HG02885 (cell line): ENCODE data around the gene BICD1.
"Not testable (repeated sequence)": the region's sequence is repeated elsewhere in the genome, so short reads cannot be mapped to it uniquely, and the experiment has no call there.

Experiments used
- ATAC-seq: cut with Tn5 transposase; IDR thresholded peaks from one replicate; pipeline ENCODE4 v1.9.1; 2021; ENCODE audit warnings: mild to moderate bottlenecking; ENCODE audit not compliant: unreplicated experiment, poor library complexity

The BICD1 gene

GRCh38 chr12:32181498-32182175, 75.0 kb downstream of the BICD1 start:
- no peak for ATAC-seq

GRCh38 chr12:32183650-32184049, 77.0 kb downstream of the BICD1 start:
- no peak for ATAC-seq

DNA sequence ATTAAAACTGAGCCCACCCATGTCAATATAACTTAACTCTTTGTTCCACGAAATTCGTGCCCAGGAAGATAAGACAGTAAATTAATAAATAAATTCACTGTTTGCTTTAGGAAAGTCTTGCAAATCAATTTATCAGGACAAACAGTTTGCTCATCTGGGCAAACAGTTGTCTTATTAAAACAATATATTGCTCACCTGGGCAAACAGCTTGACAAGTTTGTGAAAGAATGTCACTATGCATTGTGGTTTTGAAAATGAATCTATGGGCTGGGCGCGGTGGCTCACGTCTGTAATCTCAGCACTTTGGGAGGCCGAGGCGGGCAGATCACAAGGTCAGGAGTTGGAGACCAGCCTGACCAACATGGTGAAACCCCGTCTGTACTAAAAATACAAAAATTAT, 80.5 kb downstream of the BICD1 start:
- not testable (repeated sequence) for ATAC-seq

DNA sequence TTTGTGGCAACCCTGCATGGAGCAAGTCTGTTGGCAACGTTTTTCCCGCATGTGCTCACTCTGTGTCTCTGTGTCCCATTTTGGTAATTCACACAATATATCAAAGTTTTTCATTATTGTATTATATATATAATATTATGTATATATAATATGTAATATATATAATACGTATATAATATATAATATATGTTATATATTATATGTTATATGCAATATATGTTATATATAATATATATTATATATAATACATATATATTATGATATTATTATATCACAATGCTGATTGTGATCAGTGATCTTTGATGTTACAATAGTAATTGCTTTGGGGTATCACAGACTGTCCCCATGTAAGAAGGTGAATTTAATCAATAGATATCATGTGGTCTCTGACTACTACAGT, 84.8 kb downstream of the BICD1 start:
- ATAC-seq = no peak

DNA sequence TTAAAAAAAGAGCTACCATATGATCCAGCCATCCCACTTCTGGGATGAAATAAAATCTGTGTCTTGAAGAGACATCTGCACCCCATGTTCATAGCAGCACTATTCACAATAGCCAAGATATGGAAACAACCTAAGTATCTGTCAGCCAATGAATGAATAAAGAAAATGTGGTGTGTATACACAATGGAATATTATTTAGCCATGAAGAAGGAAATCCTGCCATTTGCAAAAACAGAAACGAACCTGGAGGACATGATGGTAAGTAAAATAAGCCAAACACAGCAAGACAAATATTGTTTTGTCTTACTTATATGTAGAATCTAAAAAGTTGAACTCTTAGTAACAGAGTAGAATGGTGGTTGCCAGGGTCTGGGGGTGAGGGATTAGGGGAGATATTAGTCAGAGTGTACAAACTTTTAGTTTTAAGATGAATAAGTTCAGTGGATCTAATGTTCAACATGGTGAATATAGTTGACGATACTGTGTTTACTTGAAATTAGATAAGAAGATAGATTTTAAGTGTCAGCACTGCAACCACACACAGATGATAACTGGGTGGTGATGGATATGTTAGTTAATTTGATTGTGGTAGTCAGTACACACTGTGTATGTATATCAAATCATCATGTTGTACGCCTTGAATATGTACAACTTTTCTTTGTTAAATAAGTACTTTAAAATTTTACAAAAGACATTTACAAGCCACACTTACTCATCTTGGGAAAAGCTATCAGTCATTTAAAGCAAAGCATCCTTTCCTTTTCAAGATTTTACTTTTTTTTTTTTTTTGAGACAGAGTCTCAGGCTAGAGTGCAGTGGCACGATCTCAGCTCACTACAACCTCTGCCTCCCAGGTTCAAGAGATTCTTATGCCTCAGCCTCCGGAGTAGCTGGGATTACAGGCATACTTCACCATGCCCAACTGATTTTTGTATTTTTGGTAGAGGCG, 89.9 kb downstream of the BICD1 start:
- ATAC-seq = no peak

DNA sequence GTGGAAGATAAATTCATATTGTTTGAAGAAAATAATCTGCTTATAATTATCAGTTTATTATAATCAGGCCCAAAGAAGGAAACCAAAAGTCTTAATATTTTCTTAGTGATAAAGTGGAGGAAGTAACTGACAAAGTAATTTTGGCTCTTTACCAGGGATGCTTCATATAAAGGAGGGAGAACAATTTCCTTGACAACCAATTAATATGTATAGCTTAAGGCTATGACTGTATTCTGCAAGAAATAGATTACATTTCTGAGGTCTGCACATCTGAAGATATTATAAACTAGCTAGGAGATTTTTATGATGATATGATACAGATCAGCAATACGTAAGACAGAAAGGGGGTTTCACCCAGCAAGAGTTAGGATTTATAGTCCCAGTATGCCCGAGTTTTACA, 90.8 kb downstream of the BICD1 start:
- no peak for ATAC-seq

DNA sequence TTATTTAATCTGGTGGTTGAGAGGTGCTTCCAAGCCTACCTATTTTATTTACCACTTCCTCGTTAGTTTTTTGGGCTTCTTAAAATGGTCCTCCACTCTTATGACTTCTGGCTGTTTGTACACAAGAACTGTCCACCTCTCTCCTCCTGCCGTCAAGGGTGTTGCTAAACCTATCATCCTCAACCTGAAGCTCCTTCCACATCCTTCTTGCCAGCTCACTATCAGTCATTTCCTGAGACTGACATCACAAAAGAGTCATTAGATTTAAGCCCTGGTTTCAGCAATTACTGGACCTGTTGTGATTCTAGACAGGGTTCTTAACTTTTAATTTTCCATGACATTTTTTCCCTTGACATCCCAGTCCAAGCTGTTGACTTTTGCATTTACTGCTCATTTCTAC, 91.9 kb downstream of the BICD1 start:
- no peak for ATAC-seq

DNA sequence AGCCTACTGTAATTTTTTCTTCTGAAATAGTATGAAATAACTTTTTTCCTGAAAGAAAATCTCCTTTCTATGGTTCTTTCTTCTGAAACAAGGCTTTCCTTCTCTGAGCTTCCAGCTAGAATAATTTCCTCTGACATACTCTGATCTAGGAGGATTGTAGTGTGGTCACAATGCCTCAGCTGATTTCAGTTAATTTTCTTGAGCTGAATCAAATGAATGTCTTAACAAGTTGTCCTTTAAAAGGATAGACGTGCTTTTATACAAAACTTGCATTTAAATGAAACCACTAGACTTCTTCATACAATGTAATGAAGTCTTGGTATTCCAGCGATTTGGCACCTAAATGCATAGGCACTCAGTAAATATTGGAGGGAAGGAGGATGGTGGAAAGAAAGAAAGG, 94.4 kb downstream of the BICD1 start:
- no peak for ATAC-seq

- no peak for ATAC-seq
Measured at GRCh38 chr12:32201976-32202375, 95.3 kb downstream of the BICD1 start.

DNA sequence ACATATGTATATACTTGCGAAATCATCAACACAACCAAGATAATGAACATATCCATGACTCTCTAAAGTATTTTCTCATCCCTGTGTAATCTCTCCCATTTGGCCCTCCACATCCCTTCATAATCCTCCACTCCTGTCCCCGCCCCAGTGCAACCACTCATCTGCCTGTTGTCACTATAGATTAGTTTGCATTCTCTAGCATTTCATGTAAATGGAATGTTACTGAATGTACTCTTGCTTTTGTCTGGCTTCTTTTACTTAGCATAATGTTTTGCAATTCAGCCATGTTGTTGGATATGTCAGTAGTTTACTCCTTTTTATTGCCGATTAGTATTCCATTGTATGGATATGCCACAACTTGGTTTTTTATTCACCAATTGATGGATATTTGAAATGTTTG, 99.1 kb downstream of the BICD1 start:
- no peak for ATAC-seq

DNA sequence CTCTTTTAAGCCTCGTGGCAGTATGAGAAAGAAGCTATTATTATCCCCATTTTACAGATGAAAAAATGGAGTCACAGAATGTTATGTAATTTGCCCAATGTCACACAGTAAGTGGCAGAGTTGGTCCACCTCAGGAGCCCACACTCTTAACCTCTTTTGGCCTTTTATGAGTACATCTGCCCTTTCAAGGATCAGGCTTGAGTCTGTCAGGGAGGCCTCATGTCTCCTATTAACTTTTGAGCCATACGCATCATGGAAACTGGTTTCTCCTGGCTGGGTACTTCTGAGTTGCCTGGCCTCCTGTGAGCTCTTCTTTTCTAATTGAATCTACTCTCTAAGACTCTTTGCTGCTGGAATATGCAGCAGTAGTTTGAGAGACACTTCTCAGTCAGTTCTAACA, 101.7 kb downstream of the BICD1 start:
- ATAC-seq = no peak

GRCh38 chr12:32211066-32211899, 104.6 kb downstream of the BICD1 start:
- no peak for ATAC-seq

GRCh38 chr12:32211900-32212156, 105.2 kb downstream of the BICD1 start:
- no peak for ATAC-seq

DNA sequence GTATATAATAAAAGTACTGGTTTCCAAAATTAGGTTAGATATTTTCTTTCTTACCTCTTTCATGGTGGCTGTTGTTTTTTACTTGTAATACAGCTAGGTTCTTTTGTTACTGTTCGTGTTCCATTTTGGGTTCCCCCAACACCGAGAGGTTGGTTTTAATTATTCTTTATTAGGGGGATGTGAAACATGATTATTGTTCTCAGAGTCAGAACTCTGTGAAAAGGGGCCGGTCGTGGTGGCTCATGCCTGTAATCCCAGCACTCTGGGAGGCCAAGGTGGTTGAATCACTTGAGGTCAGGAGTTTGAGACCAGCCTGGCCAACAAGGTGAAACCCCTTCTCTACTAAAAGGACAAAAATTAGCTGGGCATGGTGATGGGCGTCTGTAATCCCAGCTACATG, 108.1 kb downstream of the BICD1 start:
- no peak for ATAC-seq

DNA sequence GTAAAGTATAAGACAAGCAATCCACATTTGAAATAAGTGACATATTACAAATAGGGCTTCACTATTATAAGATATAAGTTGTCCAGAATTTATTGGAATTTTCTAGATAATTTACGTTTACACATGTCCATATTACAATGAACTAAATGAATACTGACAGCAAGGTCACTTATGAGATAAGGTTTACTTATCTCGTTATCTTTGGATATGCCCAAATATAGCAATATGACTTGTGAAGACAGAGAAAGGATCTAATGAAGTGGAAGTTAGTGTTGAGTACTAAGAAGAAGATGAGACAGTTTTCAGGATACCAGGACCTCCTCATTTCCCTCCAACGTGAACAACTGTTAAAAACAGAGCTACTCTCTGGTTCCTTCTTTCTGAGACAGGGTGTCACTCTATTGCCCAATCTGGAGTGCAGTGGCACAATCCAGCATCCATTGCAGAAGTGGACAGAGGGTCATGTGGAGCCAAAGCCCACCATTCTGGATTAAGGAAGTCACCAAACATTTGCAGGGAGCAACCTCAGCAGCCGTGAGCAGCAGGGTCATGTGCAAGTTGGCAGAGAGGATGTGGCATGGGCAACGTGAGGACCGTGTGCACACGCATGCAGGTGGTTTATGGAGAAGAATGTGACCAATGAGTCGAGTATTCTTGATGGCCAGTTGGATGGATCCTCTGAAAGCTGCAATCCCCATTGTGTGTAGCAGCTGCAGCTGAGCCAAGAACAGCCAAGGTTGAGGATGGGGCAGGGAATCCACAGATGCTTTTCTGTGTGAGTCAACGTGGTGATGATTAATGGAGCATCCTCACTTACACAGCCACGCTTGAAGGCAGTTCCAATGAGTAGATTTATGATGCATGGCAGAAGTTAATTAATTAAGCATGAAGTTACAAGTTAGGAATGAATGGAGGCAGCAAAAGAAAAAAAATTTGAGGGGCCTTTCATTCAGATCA, 111.0 kb downstream of the BICD1 start:
- no peak for ATAC-seq

- ATAC-seq = no peak
Measured at GRCh38 chr12:32223941-32224340, 117.3 kb downstream of the BICD1 start.

GRCh38 chr12:32226768-32227167, 120.1 kb downstream of the BICD1 start:
- ATAC-seq = no peak

DNA sequence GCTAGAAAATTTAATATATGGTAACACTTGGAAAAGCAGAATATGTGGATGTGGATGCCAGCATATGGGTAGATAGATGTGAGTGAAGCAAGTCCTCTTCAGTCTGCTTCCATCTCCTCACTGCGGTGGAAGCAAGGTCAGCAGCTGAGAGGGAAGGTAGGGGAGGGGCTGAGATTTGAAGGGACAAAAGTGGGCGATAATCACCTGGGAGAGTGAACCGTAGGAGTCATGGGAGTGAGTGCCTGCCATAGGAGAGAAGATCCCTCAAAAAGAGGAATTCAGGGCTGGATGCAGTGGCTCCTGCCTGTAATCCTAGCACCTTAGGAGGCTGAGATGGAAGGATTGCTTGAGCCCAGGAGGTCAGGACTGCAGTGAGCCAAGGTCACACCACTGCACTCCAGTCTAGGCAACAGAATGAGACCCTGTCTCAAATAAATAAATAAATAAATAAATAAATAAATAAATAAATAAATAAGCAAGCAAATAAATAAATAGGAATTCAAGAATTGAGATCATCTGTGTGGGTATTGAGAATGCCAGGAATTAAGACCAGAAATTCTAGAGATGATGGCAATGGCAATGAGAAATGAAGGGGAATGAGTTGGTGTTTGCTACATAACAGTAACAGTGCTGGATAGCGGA, 123.4 kb downstream of the BICD1 start:
- ATAC-seq = no peak

- no peak for ATAC-seq
Measured at GRCh38 chr12:32230613-32230993, 124.0 kb downstream of the BICD1 start.

DNA sequence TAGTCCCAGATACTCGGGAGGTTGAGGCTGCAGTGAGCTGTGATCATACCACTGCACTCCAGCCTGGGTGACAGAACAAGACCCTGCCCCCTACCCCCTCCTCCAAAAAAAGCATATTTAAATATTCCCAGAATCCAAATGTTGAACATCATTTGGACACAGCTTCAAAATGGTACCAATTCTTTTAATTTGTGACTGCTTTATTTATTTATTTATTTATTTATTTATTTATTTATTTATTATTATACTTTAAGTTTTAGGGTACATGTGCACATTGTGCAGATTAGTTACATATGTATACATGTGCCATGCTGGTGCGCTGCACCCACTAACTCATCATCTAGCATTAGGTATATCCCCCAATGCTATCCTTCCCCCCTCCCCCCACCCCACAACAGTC, 124.7 kb downstream of the BICD1 start:
- ATAC-seq = not testable (repeated sequence)
